Motor neuron (in vitro differentiated cells): ENCODE results near the gene OBSCN. TPM values are rescaled to one million over a fixed set of nuclear protein-coding genes. Genes with fewer than 3 reads are reported as not detected.

Source experiments
- ATAC-seq, 8 experiments: fragments of 200-7000 bp; cut with Tn5 transposase; replicated peaks in 6 of 8; 2 replicates each; pipeline ENCODE4 v1.8.0; 2021; ENCODE audit warnings: mild to moderate bottlenecking in 8 of 8, moderate library complexity in 8 of 8
- H3K27ac ChIP-seq, 2 donors: fragments of 250-450 bp; sonication (Bioruptor Pico); 2 replicates each; pipeline ENCODE4 v1.9.0; 2021; ENCODE audit warnings: antibody characterized with exemption in 2 of 2, mild to moderate bottlenecking in 2 of 2, moderate library complexity in 1 of 2
- H3K4me1 ChIP-seq, 2 donors: fragments of 250-450 bp; sonication (Bioruptor Pico); replicated peaks in 1 of 2; 2 replicates each; pipeline ENCODE4 v1.6.1; 2021; ENCODE audit warnings: antibody characterized with exemption in 2 of 2, mild to moderate bottlenecking in 2 of 2, moderate library complexity in 1 of 2
- H3K4me3 ChIP-seq, 5 donors: fragments of 250-450 bp; sonication (Bioruptor Pico); 2 replicates each; pipeline ENCODE4 v1.9.0; 2021; ENCODE audit warnings: antibody characterized with exemption in 5 of 5, mild to moderate bottlenecking in 5 of 5, moderate library complexity in 4 of 5
- WGBS, 10 experiments: fragments of 450-650 bp; shearing (Covaris generic); methylation state at CpG; one replicate each; pipeline ENCODE4 v1.0.0; 2022; 5-methylcytosine and 5-hydroxymethylcytosine counted together
- in situ Hi-C, 9 experiments: fragments of 400-800 bp; cut with MboI; loops; one replicate each; pipeline ENCODE4 v1.15.0; 2021; ENCODE audit warnings: low sequenced_read_pairs in 9 of 9, low pct_unique_long_range_greater_than_20kb in 2 of 9; ENCODE audit not compliant: unreplicated experiment in 9 of 9
- total RNA-seq, 8 experiments: library from RNA; unstranded; fragments of 300-600 nt; gene quantifications; 2 replicates each; pipeline versions ENCODE4 v1.2.3 to v1.2.4, GENCODE V29; 2022

Gene OBSCN
- total RNA-seq, 8 experiments from 2014 or later, result 2.7 to 38.5 (median 16.2) TPM

- ATAC-seq, result no peak
- Histone ChIP-seq H3K4me3 (no peak overlapping the region), H3K27ac (no peak overlapping the region), H3K4me1 (peaks cover 5 to 17% of the 10 kb centered on the region in 2 donors)
- in situ Hi-C loops, result no loop called here
- 88% methylated on average over 4 of the region's 12 CpGs; no CpG with 5 or more reads in 9 of the 10 experiments for WGBS, 10 experiments
Measured at GRCh38 chr1:228279722-228280105, 71.9 kb downstream of the OBSCN start.

- WGBS, 10 experiments, result 91 to 100% (median 95%) methylated on average over 1 to 15 of the region's 48 CpGs; no CpG with 5 or more reads in 4 of the 10 experiments
Measured at GRCh38 chr1:228280106-228280901, 72.5 kb downstream of the OBSCN start.

GRCh38 chr1:228280961-228281591, 73.2 kb downstream of the OBSCN start:
- no peak overlapping the region for H3K4me3 ChIP-seq
- ATAC-seq, result no peak
- H3K27ac ChIP-seq, result no peak overlapping the region
- H3K4me1 ChIP-seq, result peaks cover 5% of the 10 kb centered on the region in 2 donors
- 20 to 100% (median 95%) methylated on average over 1 to 7 of the region's 15 CpGs; no CpG with 5 or more reads in 3 of the 10 experiments for WGBS, 10 experiments
- in situ Hi-C loops, result no loop called here

More at GRCh38 chr1:228280106-228280901, 72.5 kb downstream of the OBSCN start:
- ATAC-seq, result no peak
- Histone ChIP-seq H3K4me3 (no peak overlapping the region), H3K27ac (no peak overlapping the region), H3K4me1 (peaks cover 5 to 11% of the 10 kb centered on the region in 2 donors)
- in situ Hi-C loops, result no loop called here

- in situ Hi-C loops, result no loop called here
- peak in 2 of 8 experiments; percentile 1 to 7 for ATAC-seq
- WGBS, 10 experiments, result 60 to 100% (median 93%) methylated on average over 1 to 12 of the region's 16 CpGs; no CpG with 5 or more reads in 3 of the 10 experiments
- no peak overlapping the region for H3K4me3 ChIP-seq
- no peak overlapping the region for H3K27ac ChIP-seq
- no peaks in the 10 kb centered on the region for H3K4me1 ChIP-seq
Measured at GRCh38 chr1:228281631-228282328, 73.9 kb downstream of the OBSCN start.

- Histone ChIP-seq H3K4me3 (no peak overlapping the region), H3K4me1 (no peaks in the 10 kb centered on the region), H3K27ac (no peak overlapping the region)
- 73 to 100% (median 88%) methylated on average over 1 to 12 of the region's 17 CpGs; no CpG with 5 or more reads in 4 of the 10 experiments for WGBS, 10 experiments
- ATAC-seq, result peak in 4 of 8 experiments; percentile 22 to 75 (median 49)
- in situ Hi-C loops, result no loop called here
Measured at GRCh38 chr1:228282329-228283042, 74.6 kb downstream of the OBSCN start.

- WGBS, 10 experiments, result 51 to 98% (median 75%) methylated on average over 1 to 9 of the region's 22 CpGs; no CpG with 5 or more reads in 6 of the 10 experiments
- Histone ChIP-seq H3K27ac (no peak overlapping the region), H3K4me1 (no peaks in the 10 kb centered on the region), H3K4me3 (no peak overlapping the region)
- in situ Hi-C loops, result no loop called here
- ATAC-seq, result no peak
Measured at GRCh38 chr1:228283043-228283371, 75.2 kb downstream of the OBSCN start.

- no peak for ATAC-seq
- Histone ChIP-seq H3K4me3 (no peak overlapping the region), H3K27ac (peak overlapping the region in 1 of 2 donors; percentile 3), H3K4me1 (no peaks in the 10 kb centered on the region)
- WGBS, 10 experiments, result 30 to 100% (median 92%) methylated on average over 2 to 16 of the region's 20 CpGs; no CpG with 5 or more reads in 2 of the 10 experiments
- in situ Hi-C loops, result no loop called here
Measured at GRCh38 chr1:228283476-228284147, 75.8 kb downstream of the OBSCN start.

GRCh38 chr1:228284148-228284495, 76.3 kb downstream of the OBSCN start:
- in situ Hi-C loops, result no loop called here
- Histone ChIP-seq H3K4me1 (no peaks in the 10 kb centered on the region), H3K4me3 (no peak overlapping the region), H3K27ac (peak overlapping the region in 1 of 2 donors; percentile 3)
- 60 to 100% (median 83%) methylated on average over 1 to 3 of the region's 3 CpGs; no CpG with 5 or more reads in 3 of the 10 experiments for WGBS, 10 experiments
- no peak for ATAC-seq

- 0 to 100% (median 73%) methylated on average over 1 to 6 of the region's 6 CpGs; no CpG with 5 or more reads in 3 of the 10 experiments for WGBS, 10 experiments
- Histone ChIP-seq H3K27ac (no peak overlapping the region), H3K4me1 (no peaks in the 10 kb centered on the region), H3K4me3 (no peak overlapping the region)
- no peak for ATAC-seq
- in situ Hi-C loops, result no loop called here
Measured at GRCh38 chr1:228284521-228284920, 76.7 kb downstream of the OBSCN start.

- in situ Hi-C loops, result no loop called here
- no peak overlapping the region for H3K4me3 ChIP-seq
- 0 to 96% (median 92%) methylated on average over 1 to 17 of the region's 26 CpGs; no CpG with 5 or more reads in 3 of the 10 experiments for WGBS, 10 experiments
- H3K27ac ChIP-seq, result no peak overlapping the region
- H3K4me1 ChIP-seq, result no peaks in the 10 kb centered on the region
- no peak for ATAC-seq
Measured at GRCh38 chr1:228285661-228286504, 78.0 kb downstream of the OBSCN start.

- H3K4me3 ChIP-seq, result no peak overlapping the region
- H3K27ac ChIP-seq, result no peak overlapping the region
- in situ Hi-C loops, result no loop called here
- 30 to 100% (median 90%) methylated on average over 1 to 17 of the region's 28 CpGs; no CpG with 5 or more reads in 4 of the 10 experiments for WGBS, 10 experiments
- ATAC-seq, result no peak
- no peaks in the 10 kb centered on the region for H3K4me1 ChIP-seq
Measured at GRCh38 chr1:228286505-228287417, 78.9 kb downstream of the OBSCN start.
